ENCODE measurements around the gene HRCT1.
"Not testable (repeated sequence)": the region's sequence is repeated elsewhere in the genome, so short reads cannot be mapped to it uniquely, and the experiment has no call there.

The HRCT1 gene

DNA sequence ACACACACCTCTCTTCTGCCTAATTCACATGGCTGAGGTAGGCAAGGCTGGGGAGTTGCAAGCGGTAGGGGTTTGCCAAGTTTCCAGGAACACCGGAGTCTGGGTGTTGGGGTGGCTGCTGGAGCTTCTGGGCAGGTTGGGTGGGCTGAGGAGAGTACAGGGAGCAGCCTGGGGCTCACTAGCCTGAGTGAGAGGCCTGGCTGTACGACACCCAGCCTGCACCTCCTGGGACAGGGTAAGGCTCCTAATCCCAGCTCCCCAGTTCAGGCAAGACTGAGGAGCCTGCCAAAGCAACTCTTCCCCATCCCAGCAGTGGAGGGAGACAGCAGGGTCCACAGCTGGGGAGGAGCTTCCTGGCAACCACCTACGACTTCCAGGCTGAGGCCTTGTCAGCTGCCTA, 11.3 kb downstream of the HRCT1 start:
- DNase-seq (ENCODE audit: low read depth in 3 of 3): no peak

DNA sequence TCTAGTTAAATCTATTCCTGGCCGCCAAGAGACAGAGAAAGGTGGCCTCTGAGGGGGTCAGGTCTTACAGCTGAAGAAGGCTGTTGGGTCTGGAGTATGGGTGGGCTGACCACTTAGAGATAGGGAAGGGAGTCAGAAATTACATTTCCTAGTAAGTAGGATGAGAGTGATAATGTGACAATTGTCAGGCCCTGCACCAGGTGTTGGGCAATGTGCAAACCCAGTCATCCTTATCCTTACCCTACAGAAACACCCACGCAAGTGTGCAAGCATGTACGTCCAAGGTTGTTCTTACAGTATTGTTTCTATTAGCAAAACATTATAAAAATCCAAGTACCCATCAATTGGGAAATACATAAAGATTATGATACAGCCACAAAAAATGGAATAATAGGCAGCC, 12.8 kb downstream of the HRCT1 start:
- DNase-seq (ENCODE audit: low read depth in 3 of 3): no peak

DNA sequence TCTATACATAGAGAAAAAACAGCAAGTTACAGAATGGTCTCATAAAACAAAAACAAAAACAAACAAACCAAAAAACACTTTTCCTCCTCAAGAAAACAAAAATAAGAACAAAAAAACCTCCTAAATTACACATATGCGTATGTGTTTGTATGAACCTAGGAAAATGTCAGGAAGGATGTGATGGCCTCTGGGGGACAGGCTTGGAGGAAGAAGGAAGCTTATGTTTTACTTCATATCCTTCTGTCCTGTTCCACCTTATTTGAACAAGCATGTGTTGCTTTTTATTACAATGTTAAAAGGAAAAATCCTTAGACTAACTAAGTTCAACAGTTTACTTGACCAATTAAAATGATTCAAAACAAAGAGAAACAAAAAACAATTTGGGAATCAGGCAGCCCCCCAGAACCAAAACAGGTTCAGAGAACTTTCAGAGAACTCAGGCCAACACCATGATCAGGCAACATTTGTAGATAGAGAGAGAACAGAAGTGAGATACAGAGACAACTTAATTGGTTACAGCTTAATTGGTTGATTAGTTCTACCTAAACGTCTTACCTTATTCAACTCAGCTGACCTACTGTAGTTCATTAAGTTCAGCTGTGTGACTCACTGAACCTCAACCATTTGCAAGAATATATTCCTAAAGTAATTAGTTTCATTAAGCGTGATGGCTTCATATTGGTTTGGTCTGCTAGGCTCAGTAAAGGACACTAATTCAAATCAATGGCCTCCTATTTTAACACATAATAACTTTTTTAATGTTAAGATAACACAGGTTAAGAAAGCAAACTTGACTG, 13.4 kb downstream of the HRCT1 start:
- no peak for DNase-seq (ENCODE audit: low read depth in 3 of 3)

DNA sequence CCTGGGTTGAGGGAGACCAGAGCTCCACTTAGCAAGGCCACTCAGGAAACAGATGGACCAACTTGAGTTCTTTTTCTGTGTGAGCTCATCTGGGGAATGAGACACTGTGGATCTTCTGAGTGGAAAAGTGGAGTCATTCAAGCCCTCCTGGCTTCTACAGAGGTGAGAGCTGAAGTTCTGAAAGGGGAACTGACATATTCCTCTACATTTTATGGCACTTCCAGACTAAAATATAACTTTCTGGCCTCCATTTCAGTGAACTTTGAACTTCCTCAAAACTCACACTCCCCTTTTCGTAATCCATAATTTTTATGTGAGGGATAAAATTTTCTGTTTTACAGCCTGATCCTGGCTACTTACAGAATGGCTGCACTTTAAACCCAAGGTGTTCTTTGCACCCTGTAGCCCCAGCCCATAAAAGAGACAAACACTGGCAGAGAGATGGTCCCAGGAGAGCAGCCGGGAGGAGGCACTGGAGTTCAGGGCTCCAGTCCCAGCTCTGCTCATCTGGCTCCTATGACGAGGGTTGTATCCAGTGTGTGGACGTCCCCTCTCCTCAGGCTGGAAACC, 14.1 kb downstream of the HRCT1 start:
- no peak for DNase-seq (ENCODE audit: low read depth in 3 of 3)

DNA sequence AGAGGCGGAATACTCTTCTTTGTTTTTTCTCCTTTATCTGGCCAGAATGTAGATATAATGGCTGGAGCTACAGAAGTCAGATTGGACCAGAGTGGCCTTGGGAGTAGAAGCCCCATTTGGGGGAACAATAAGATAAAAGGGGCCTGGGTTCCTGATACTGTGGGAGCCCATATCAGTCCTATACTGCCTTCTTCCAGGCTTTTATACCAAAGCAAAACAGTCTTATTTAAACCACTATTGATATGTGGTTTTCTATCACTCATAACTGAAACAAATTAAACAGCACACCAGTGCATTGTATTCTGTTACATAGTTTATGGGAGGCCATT, 17.6 kb downstream of the HRCT1 start:
- DNase-seq (ENCODE audit: low read depth in 3 of 3): no peak

DNA sequence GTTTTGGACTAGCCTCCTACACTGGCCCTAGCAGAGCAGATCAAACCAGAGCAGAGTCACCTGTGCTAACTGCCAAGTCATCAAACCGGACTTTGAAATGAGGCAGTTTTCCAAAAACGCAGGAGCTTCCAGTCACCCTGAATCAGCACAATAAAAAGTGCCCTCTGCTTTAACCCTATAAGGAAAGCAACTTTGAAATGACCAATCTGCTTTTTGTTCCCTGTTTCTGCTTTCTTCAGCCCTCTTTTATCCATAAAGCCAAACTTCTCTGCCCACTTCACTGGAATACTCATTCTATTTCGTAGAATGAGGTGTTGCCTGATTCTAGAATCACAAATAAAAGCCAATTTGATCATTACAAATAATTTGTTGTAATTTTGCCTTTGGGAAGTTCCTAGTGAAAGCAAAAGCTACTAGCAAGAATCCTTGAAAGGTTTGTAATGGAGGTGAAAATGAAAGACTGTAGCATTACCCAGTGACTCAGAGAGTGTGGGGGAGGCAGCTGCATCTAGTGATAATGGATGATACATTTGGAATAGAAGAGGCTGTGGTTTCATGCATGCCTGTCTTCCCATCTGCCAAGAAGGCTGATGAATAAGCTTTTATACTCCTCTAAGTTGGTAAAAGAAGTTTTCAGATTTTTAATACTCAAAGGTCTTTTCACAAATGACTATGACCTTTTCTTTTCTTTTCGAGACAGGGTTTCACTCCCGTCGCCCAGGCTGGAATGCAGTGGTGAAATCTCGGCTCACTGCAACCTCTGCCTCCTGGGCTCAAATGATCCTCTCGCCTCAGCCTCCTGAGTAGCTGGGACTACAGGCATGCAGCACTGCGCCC, 18.1 kb downstream of the HRCT1 start:
- peak in 2 of 3 experiments; percentile 19 to 46 for DNase-seq (ENCODE audit: low read depth in 3 of 3)

DNA sequence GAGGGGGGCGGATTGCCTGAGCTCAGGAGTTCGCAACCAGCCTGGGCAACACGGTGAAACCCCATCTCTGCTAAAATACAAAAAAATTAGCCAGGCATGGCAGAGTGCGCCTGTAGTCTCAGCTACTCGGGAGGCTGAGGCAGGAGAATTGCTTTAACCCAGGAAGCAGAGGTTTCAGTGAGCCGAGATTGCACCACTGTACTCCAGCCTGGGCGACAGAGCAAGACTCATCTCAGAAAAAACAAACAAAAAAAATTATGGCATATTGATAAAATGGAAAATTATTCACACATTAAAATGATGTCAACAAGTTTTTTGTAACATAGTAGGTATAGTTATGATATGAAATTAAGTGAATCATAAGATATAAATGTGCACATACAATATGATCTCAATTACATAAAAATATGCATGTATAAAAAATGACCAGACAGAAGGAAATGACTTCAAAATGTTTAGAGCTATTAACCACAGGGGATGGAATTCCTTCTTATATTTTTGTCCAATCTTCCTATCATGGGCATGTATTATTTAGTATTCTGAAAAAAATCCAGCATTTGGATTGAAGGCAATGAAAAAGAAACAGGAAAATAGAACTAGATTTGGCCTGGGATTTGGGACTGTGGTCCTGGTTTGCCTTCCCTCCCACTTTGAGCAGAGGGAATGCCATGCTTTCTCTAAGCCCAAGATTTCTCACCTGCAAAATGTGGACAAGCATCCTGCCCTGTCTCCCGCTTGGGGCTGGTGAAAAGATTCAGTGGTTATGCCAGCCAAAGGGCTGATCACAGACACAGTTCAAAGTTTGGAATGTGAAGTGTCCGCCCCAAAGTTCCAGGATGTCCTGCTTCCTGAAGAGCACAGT, 22.8 kb downstream of the HRCT1 start:
- DNase-seq (ENCODE audit: low read depth in 3 of 3): no peak

DNA sequence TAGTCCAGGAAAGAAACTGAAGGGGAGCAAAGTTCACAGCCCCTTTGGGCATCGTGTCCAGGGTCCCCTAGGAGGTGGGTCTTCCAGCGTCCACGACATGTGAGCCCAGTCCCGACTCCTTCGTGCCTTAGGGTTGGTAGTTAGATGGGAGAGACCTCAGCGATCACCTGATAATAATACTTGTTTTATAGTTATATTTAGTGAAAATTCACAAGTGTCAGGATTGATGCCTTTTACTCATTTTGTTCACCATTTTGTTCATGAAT, 23.4 kb downstream of the HRCT1 start:
- DNase-seq (ENCODE audit: low read depth in 3 of 3): no peak

DNA sequence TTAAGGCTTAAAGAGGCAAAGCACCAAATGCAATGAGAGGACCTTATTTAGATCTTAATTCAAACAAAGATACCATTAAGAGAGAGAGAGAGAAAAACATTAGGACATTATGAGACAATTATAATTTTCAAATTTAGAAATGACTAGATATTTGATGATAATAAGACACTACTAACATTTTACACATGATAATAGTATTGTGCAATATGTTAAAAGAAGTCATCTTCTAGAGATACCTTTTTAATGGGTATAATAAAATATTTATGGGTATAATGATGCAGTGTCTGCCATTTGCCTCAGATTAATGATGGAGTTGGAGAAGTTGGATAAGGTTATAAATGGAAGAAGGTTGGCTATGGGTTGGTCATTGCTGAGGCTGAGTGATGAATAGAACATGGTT, 24.5 kb downstream of the HRCT1 start:
- DNase-seq (ENCODE audit: low read depth in 3 of 3): no peak

DNA sequence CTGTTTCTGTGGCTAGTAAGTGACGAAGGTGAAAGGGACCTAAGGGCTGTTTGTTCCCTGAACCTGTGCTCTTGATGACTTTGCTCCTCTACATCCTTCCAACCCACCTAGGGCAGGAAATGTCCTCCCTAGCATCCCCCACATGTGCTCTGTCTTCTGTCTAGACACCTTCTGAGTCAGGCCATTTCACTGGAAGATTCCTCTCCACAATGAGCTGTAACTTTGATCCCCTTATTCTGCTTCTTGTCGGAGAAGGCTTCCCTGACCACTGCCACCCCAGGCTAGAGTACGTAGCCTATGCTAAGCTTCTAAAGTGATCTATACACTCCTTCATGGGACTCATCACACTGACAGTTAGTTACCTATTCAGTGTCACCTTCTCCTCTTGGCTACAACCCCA, 25.0 kb downstream of the HRCT1 start:
- DNase-seq (ENCODE audit: low read depth in 3 of 3): no peak

DNA sequence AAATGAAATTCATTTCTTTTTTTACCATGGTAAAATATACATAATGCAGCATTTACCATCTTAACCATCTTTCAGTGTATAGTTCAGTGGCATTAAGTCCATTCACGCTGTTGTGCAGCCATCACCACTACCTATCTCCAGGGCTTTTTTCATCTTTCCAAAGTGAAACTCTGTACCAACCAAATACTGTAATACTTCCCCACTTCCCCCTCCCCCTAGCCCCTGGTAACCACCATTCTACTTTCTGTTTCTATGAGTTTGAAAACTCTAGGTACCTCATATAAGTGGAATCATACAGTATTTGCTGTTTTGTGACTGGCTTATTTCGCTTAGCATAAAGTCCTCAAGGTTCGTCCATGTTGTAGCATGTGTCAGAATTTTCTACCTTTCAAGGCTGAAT, 26.7 kb downstream of the HRCT1 start:
- DNase-seq (ENCODE audit: low read depth in 3 of 3): peak in 1 of 3 experiments; percentile 28

DNA sequence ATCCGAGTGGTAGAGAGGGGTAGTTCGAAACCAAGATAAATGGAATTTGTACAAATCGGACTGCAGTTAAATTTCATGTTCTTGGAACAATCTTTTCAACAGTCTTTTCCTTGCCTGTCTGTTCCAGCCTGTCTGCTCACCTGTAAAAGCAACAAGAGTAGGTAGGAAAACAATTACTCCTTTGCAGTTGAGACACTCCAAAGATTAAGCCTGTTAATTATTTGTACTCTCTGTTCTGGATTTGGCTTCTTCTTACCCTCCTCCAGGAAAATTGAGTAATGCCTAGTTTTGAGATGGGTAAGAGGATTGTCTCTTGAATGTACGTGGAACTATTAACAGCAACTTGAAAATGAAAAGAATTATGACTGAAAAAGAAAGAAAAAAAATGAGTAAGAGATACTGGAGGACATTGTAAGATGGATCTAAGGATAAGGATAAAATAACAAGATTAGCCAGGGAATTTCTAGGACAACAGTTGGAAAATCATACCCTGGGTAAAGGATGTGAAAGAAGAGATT, 27.6 kb downstream of the HRCT1 start:
- DNase-seq (ENCODE audit: low read depth in 3 of 3): no peak

DNA sequence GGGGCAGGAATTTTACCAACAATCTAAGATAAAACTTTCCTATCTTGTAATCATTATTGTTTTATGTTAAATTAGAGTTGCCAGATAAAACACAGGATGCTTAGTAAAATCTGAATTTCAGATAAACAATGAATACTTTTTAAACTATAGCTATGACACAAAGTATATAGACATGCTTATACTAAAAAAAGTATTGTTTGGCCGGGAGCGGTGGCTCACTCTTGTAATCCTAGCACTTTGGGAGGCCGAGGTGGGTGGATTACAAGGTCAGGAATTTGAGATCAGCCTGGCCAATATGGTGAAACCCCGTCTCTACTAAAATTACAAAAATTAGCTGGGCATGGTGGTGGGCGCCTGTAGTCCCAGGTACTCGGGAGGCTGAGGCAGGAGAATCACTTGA, 28.1 kb downstream of the HRCT1 start:
- DNase-seq (ENCODE audit: low read depth in 3 of 3): not testable (repeated sequence)

DNA sequence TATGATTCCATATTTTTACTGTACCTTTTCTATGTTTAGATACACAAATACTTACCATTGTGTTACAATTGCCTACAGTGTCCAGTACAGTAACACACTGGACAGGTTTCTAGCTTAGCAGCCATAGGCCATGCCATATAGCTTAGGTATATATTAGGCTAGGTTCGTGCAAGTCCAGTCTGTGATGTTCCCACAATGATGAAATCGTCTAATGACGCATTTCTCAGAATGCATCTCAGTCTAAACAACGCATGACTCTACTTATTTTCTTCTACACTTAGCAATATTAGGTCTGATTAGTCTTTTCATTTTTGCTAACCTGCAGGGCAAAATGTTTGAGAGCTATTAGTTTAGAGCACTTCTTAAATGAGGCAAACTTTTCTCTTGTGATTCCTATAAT, 29.3 kb downstream of the HRCT1 start:
- no peak for DNase-seq (ENCODE audit: low read depth in 3 of 3)

DNA sequence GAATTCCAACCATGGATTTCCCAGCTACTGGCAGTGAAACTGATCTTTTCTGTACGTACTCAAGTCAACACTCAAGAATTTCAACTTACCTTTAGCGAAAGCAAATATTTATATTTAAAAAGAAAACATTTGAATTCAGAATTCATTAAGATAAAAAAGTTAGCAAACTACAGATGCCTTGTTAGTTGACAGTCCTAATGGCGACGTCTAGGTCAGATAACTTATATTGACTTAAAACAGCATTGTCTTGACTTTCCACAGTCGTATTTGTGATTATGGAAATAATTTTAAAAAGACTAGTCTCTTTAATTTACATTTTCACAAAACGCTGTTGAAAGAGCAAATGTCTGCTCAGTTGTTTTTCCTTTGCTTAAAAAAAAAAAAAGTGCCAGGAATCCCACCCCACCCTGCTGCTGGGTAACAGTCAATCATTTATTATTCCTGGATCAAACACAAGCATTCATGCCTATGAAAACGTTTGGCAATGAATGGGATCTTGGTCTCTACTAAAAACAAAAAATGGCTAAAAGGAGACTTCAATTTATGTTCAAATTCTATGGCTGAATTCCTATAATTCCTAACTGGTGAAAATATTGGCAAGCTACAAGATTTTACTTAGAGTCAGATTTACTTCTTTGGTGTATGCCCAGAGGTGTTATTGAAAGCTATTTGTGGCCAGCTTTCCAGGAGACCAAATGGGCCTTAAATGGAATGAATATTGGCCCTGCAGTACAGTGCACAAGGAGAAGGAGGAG, 29.9 kb downstream of the HRCT1 start:
- no peak for DNase-seq (ENCODE audit: low read depth in 3 of 3)

DNA sequence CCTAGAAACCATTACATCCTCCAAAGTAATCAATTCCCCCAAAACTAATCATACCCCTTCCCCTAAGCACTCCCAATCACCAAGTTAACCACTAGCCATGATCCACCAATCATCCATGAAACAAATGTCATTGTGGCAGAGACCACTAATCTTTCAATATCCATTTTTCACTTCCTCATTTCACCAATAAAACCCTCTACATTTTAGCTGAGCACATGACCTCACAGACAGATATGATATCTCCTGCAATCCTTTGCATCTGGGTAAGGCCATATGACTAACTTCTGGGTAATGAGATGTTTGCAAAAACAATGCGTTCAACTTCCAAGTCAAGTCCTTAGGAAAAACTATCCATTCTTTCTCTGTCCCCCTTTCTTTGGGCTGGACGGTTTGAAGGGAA, 31.2 kb downstream of the HRCT1 start:
- DNase-seq (ENCODE audit: low read depth in 3 of 3): no peak

DNA sequence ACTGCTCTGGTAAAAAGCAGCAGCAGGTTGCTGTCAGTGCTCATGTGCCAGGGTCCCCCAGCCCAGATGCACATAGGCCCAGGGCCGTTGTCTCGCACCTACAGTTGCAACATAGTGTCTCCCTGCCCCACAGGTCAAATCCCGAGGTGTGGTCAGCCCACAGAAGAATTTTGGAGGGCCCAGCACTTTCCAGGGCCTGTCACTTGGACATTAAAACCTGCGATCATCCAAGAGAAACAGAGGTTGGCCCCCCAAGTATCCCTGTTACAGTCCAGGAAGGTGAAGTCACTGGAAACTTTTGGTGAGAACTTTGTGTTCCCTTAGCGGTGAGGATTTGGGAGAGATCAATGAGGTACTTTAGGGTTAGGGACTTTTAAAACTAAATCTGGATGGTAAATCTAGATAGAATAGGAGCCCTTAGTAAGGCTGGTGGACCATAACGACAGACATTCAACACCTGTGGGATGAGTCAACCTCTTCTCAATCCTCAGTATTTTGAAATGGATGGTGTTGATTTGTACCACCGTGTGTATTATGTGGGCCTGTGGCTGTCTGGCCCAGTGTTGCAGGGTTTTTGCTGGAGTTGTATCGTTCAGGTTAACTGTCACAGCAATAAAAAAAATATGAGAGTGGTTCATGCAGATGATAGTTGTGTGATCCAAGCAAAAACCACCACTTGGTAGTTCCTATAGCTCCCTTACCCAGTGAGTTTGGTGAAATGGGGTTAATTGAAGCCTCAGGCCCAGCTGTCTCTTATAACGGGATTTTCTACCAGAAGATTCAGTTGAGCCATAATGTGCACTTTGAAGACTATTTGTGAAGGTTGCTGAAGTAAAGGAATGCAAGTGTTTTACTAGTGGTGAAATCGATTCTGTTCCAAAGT, 32.7 kb downstream of the HRCT1 start:
- no peak for DNase-seq (ENCODE audit: low read depth in 3 of 3)

DNA sequence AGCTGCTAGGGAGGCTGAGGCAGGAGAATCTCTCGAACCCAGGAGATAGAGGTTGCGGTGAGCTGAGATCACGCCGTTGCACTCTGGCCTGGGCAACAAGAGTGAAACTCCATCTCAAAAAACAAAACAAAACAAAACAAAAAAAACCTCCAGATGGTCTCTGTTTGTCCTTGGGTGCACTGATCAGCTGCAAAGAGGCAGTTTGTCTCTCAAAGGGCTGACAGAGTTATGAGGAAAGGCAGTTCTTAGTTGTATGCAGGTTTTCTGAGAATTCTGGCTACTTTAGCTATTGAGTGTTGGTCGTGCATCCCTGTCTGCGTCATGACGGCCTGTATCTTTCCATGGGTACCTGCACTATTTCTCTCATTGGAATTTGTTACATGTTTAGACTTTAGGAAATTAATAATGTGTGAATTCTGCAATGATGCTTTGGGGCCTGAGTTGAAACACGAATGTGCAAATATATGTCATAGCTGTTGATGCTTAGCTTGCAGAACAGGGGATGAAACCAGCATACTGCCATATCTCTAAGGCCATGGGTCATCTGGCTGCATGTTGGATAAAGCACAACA, 33.8 kb downstream of the HRCT1 start:
- DNase-seq (ENCODE audit: low read depth in 3 of 3): no peak

DNA sequence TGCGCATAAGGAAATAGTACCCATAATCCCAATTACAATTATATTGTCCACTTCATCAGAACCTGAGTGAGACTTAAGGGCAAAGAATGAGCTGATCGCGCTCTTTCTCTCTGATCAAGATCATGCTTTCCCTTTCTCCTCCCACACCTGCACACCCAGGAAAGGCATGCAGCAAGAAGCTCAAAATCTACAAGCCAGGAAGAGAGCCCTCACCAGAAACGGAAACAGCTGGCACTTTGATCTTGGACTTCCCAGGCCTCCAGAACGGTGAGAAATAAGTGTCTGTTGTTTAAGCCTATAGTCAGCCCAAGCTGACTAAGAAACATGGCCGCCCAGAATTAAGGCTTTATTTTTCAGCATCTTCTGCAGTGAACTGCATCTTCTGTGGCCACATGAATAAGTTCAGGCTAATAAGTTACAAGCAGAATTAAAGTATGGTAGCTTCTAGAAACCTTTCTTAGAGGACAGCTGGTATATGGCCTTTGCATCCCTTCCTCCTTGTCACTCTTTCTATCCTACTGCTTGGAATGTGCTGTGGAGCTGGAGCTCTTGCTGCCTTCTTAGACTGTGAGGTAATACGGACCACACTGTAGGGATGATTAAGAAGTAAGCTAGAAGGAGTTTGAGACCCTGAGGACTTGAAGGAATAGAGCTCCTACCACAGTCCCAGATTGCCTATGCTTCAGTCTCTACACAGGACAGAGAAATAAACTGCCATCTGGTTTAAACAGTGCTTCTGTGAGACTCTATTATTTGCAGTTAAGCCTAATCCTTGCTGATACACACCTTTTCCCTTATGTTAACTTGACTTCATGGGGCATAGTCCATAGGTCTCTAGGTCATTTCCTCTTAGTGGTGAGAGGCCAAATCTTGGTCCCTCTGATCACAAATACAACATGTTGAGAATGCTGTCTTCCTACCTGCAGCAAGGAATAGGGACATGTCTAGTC, 34.7 kb downstream of the HRCT1 start:
- peak in 1 of 3 experiments; percentile 11 for DNase-seq (ENCODE audit: low read depth in 3 of 3)

Measured in stimulated activated CD4-positive, alpha-beta T cell treated with anti-CD3 and anti-CD28 coated beads, TNF-alpha, amount 100 ng/mL, for 24 hours (primary cell).